Measurements from ENCODE around the gene SHC4.
A peak's percentile ranks its signal among the peaks of the same experiment; 100 is the strongest.
"Not testable (repeated sequence)": the region's sequence is repeated elsewhere in the genome, so short reads cannot be mapped to it uniquely, and the experiment has no call there.

The SHC4 gene

GRCh38 chr15:48963524-48964113 lies at the start of gene SHC4:
Gene SHC4, minus strand, starts transcription at chr15:48963919. Its CDS starts 904 bp downstream, at chr15:48963015.
- peak; percentile 24 to 40 for DNase-seq

GRCh38 chr15:48999314-48999713 lies 35.6 kb upstream of the SHC4 start:
- no peak for DNase-seq

- DNase-seq, result no peak
Measured at GRCh38 chr15:48996276-48996675, 32.6 kb upstream of the SHC4 start.

GRCh38 chr15:48993380-48993779 lies 29.7 kb upstream of the SHC4 start:
- no peak for DNase-seq

- peak; percentile 12 to 28 for DNase-seq
Measured at GRCh38 chr15:48992545-48992944, 28.8 kb upstream of the SHC4 start.

- no peak for DNase-seq
Measured at GRCh38 chr15:48992096-48992495, 28.4 kb upstream of the SHC4 start.

GRCh38 chr15:48989170-48989569 lies 25.5 kb upstream of the SHC4 start:
- DNase-seq, result no peak

GRCh38 chr15:48987142-48987541 lies 23.4 kb upstream of the SHC4 start:
- no peak for DNase-seq

GRCh38 chr15:48986240-48986639 lies 22.5 kb upstream of the SHC4 start:
- no peak for DNase-seq

GRCh38 chr15:48985516-48985915 lies 21.8 kb upstream of the SHC4 start:
- DNase-seq, result no peak

GRCh38 chr15:48984811-48985352 lies 21.2 kb upstream of the SHC4 start:
- no peak for DNase-seq

GRCh38 chr15:48984021-48984710 lies 20.4 kb upstream of the SHC4 start:
- no peak for DNase-seq

GRCh38 chr15:48983300-48983699 lies 19.6 kb upstream of the SHC4 start:
- DNase-seq, result no peak

GRCh38 chr15:48981941-48982340 lies 18.2 kb upstream of the SHC4 start:
- DNase-seq, result no peak

GRCh38 chr15:48978638-48979037 lies 14.9 kb upstream of the SHC4 start:
- no peak for DNase-seq

GRCh38 chr15:48976444-48977088 lies 12.8 kb upstream of the SHC4 start:
- DNase-seq, result no peak

- peak; percentile 73 to 79 for DNase-seq
Measured at GRCh38 chr15:48975472-48976419, 12.0 kb upstream of the SHC4 start.

GRCh38 chr15:48974882-48975281 lies 11.2 kb upstream of the SHC4 start:
- no peak for DNase-seq

GRCh38 chr15:48972750-48973503 lies 9.2 kb upstream of the SHC4 start:
- DNase-seq, result no peak

- not testable (repeated sequence) for DNase-seq
Measured at GRCh38 chr15:48970926-48971325, 7.2 kb upstream of the SHC4 start.

- no peak for DNase-seq
Measured at GRCh38 chr15:48968066-48968465, 4.3 kb upstream of the SHC4 start.

GRCh38 chr15:48967336-48967735 lies 3.6 kb upstream of the SHC4 start:
- no peak for DNase-seq

Data from AML-193 (cell line).